ENCODE measurements around the gene RPS6KA3.

RPS6KA3 gene

DNA sequence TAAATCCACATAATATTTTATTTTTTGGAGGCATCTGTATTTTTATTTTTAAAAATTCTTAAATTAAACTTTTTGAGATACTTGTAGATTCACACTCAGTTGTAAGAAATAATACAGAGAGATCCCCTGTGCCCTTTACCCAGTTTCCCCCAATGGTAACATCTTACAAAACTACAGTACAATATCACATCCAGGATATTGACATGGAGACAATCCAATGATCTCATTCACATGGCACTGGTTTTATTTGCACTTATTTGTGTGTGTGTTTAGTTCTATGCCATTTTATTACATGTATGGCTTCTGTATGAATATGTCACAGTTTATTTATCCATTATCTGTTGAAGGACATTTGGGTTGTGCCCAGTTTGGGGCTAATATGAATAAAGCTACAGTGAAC is 89.6 kb downstream of the RPS6KA3 start:
- no peak for TF ChIP-seq TCF12 (IDR thresholded peaks at IDR 0.05; ENCODE audit: low read depth)
- TF ChIP-seq TEAD4 (IDR thresholded peaks at IDR 0.05) = no peak
- no peak for TF ChIP-seq EGR1 (IDR thresholded peaks at IDR 0.05)

GRCh38 chrX:20173856-20174255 is 92.9 kb downstream of the RPS6KA3 start:
- TF ChIP-seq NFIC (IDR thresholded peaks at IDR 0.05) = no peak

GRCh38 chrX:20173313-20173712 is 93.4 kb downstream of the RPS6KA3 start:
- TF ChIP-seq CREB1 (IDR thresholded peaks at IDR 0.05; ENCODE audit: low read depth) (no peak), RAD21 (IDR thresholded peaks at IDR 0.05; ENCODE audit: low read depth) (no peak), TAF1 (IDR thresholded peaks at IDR 0.05; ENCODE audit: low read depth) (no peak), USF1 (IDR thresholded peaks at IDR 0.05) (no peak), TEAD4 (IDR thresholded peaks at IDR 0.05) (no peak), TCF12 (IDR thresholded peaks at IDR 0.05; ENCODE audit: low read depth) (no peak), REST (IDR thresholded peaks at IDR 0.05; ENCODE audit: low read depth) (no peak), CEBPB (IDR thresholded peaks at IDR 0.05) (no peak), FOXM1 (IDR thresholded peaks at IDR 0.05; ENCODE audit: borderline replicate concordance, low read depth) (no peak), EP300 (IDR thresholded peaks at IDR 0.05; ENCODE audit: borderline replicate concordance) (no peak), MAX (IDR thresholded peaks at IDR 0.05) (no peak), ZBTB7A (IDR thresholded peaks at IDR 0.05; ENCODE audit: low read depth) (no peak), YY1 (IDR thresholded peaks at IDR 0.05; ENCODE audit: low read depth) (no peak), EGR1 (IDR thresholded peaks at IDR 0.05) (no peak), NFIC (IDR thresholded peaks at IDR 0.05) (no peak)

GRCh38 chrX:20171887-20172286 is 94.8 kb downstream of the RPS6KA3 start:
- TF ChIP-seq FOXM1 (IDR thresholded peaks at IDR 0.05; ENCODE audit: borderline replicate concordance, low read depth) (no peak), EP300 (IDR thresholded peaks at IDR 0.05; ENCODE audit: borderline replicate concordance) (no peak)

GRCh38 chrX:20159797-20160385 is 106.8 kb downstream of the RPS6KA3 start:
- TF ChIP-seq FOXM1 (IDR thresholded peaks at IDR 0.05; ENCODE audit: borderline replicate concordance, low read depth) (no peak), TAF1 (IDR thresholded peaks at IDR 0.05; ENCODE audit: low read depth) (no peak), USF1 (IDR thresholded peaks at IDR 0.05) (no peak), CREB1 (IDR thresholded peaks at IDR 0.05; ENCODE audit: low read depth) (no peak), ZBTB7A (IDR thresholded peaks at IDR 0.05; ENCODE audit: low read depth) (no peak), CEBPB (IDR thresholded peaks at IDR 0.05) (no peak), NFIC (IDR thresholded peaks at IDR 0.05) (no peak), MAX (IDR thresholded peaks at IDR 0.05) (no peak), TEAD4 (IDR thresholded peaks at IDR 0.05) (no peak), EP300 (IDR thresholded peaks at IDR 0.05; ENCODE audit: borderline replicate concordance) (no peak)

DNA sequence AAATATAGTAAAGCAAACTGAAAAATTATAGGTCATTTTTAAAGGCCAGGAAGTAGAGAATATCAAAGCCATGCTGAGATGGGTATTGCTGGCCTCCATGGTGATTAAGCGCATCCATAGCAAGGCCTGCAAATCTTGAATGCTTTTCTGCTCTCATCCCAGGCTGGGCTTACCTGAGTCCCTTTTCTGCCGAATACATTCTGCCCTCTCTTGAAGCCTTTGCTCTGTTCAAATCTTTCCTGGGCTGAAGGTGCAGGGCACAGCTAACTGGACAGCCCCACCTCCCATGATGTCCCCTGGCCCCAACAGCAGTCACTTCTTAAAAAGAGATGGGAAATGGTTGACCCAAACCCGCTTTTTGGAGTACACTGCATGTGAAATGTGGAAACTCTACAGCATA is 115.0 kb downstream of the RPS6KA3 start:
- TF ChIP-seq RAD21 (IDR thresholded peaks at IDR 0.05; ENCODE audit: low read depth) (no peak), YY1 (IDR thresholded peaks at IDR 0.05; ENCODE audit: low read depth) (no peak), FOXM1 (IDR thresholded peaks at IDR 0.05; ENCODE audit: borderline replicate concordance, low read depth) (no peak), TCF12 (IDR thresholded peaks at IDR 0.05; ENCODE audit: low read depth) (no peak), NFIC (IDR thresholded peaks at IDR 0.05) (no peak), CEBPB (IDR thresholded peaks at IDR 0.05) (no peak), TEAD4 (IDR thresholded peaks at IDR 0.05) (no peak), CREB1 (IDR thresholded peaks at IDR 0.05; ENCODE audit: low read depth) (no peak), MAX (IDR thresholded peaks at IDR 0.05) (no peak), EGR1 (IDR thresholded peaks at IDR 0.05) (no peak), EP300 (IDR thresholded peaks at IDR 0.05; ENCODE audit: borderline replicate concordance) (no peak), REST (IDR thresholded peaks at IDR 0.05; ENCODE audit: low read depth) (no peak), TAF1 (IDR thresholded peaks at IDR 0.05; ENCODE audit: low read depth) (no peak), USF1 (IDR thresholded peaks at IDR 0.05) (no peak)
